SK-N-SH (cell line): ENCODE results near the gene POLN. TPM values are rescaled to one million over a fixed set of nuclear protein-coding genes. Genes with fewer than 3 reads are reported as not detected.

Experiments
- CTCF ChIA-PET: fragments of 300-600, 350-600 bp; formaldehyde crosslinking; extraction: SDS; loops from one replicate; lab custom pipeline; 2021; lab: Yijun Ruan, JAX
- POLR2A ChIA-PET: fragments of 350-600 bp; sonication (Branson Sonifier 250); formaldehyde crosslinking; extraction: SDS; loops from one replicate; lab custom pipeline; 2020; ENCODE audit warnings: antibody characterized with exemption, inconsistent platforms; lab: Yijun Ruan, JAX
- DNase-seq: peaks from one replicate; pipeline ENCODE4 v3.0.0; 2012
- H2AFZ ChIP-seq: fragments of 200-600 bp; sonication (generic); 2 replicates; pipeline ENCODE4 v1.8.1; 2016; ENCODE audit warnings: antibody characterized with exemption, mild to moderate bottlenecking, low read depth
- H3F3A ChIP-seq: fragments of 200-600 bp; sonication (generic); replicated peaks from 2 replicates; pipeline ENCODE3; 2016; ENCODE audit warnings: antibody characterized with exemption, mild to moderate bottlenecking; ENCODE audit not compliant: insufficient read depth
- H3K27ac ChIP-seq, 2 experiments: fragments of 200-500 bp in 1 of 2; fragments of 200-600 bp in 1 of 2; sonication (Bioruptor generic) in 1 of 2; sonication (generic), shearing (Covaris generic) in 1 of 2; 2 replicates each; pipeline versions ENCODE4 v1.5.1 to v1.6.1; 2014 to 2016; ENCODE audit warnings: low read depth in 2 of 2, inconsistent platforms in 1 of 2, low read length in 1 of 2, mild to moderate bottlenecking in 1 of 2, mixed read lengths in 1 of 2
- H3K27me3 ChIP-seq: fragments of 200-600 bp; sonication (generic), shearing (Covaris generic); 2 replicates; pipeline ENCODE4 v1.6.1; 2016; ENCODE audit warnings: mixed run types; ENCODE audit not compliant: insufficient read depth
- H3K36me3 ChIP-seq, 2 experiments: fragments of 200-500 bp in 1 of 2; fragments of 200-600 bp in 1 of 2; sonication (Bioruptor generic) in 1 of 2; sonication (generic) in 1 of 2; replicated peaks in 1 of 2; 2 replicates each; pipeline versions ENCODE3 to v1.5.1; 2014 to 2016; ENCODE audit warnings: low read length in 1 of 2, mild to moderate bottlenecking in 1 of 2; ENCODE audit not compliant: insufficient read depth in 2 of 2, control insufficient read depth in 1 of 2
- H3K4me1 ChIP-seq, 2 experiments: fragments of 200-500 bp in 1 of 2; fragments of 200-600 bp in 1 of 2; sonication (Bioruptor generic) in 1 of 2; sonication (generic), shearing (Covaris generic) in 1 of 2; 2 replicates each; pipeline versions ENCODE4 v1.5.1 to v1.6.1; 2014 to 2016; ENCODE audit warnings: low read depth in 1 of 2, low read length in 1 of 2, mixed run types in 1 of 2; ENCODE audit not compliant: insufficient read depth in 2 of 2, control insufficient read depth in 1 of 2
- H3K4me2 ChIP-seq: fragments of 200-600 bp; sonication (generic), shearing (Covaris generic); 2 replicates; pipeline ENCODE4 v1.6.1; 2017; ENCODE audit warnings: mixed run types
- H3K4me3 ChIP-seq, 2 experiments: fragments of 200-500 bp in 1 of 2; fragments of 200-600 bp in 1 of 2; sonication (Bioruptor generic) in 1 of 2; sonication (generic), shearing (Covaris generic) in 1 of 2; 2 replicates each; pipeline versions ENCODE4 v1.5.1 to v1.8.1; 2014 to 2016; ENCODE audit warnings: low read depth in 2 of 2, inconsistent platforms in 1 of 2, low read length in 1 of 2, mild to moderate bottlenecking in 1 of 2, mixed read lengths in 1 of 2, moderate library complexity in 1 of 2
- H3K79me2 ChIP-seq: fragments of 200-600 bp; sonication (generic); 2 replicates; pipeline ENCODE4 v1.8.1; 2017; ENCODE audit warnings: mild to moderate bottlenecking; ENCODE audit not compliant: insufficient read depth
- H3K9ac ChIP-seq: fragments of 200-600 bp; sonication (generic); 2 replicates; pipeline ENCODE4 v1.6.1; 2017; ENCODE audit warnings: mixed run types
- H3K9me2 ChIP-seq: fragments of 200-600 bp; sonication (generic); 2 replicates; pipeline ENCODE4 v1.6.1; 2017; ENCODE audit warnings: mixed run types
- H3K9me3 ChIP-seq: fragments of 200-600 bp; sonication (generic); 2 replicates; pipeline ENCODE4 v1.6.1; 2017; ENCODE audit warnings: mixed run types, mild to moderate bottlenecking, moderate library complexity
- H4K20me1 ChIP-seq: fragments of 200-600 bp; sonication (generic); 2 replicates; pipeline ENCODE4 v1.6.1; 2017; ENCODE audit warnings: mild to moderate bottlenecking, mixed run types; ENCODE audit not compliant: insufficient read depth
- ELF1 ChIP-seq: IDR thresholded peaks from 2 replicates; pipeline ENCODE4 v1.4.0; 2012
- EP300 ChIP-seq, 2 experiments: IDR thresholded peaks; 2 replicates each; pipeline versions ENCODE4 v1.4.0 to v1.6.1; 2012; ENCODE audit warnings: borderline replicate concordance in 1 of 2, low read depth in 1 of 2, low read length in 1 of 2
- EZH2phosphoT487 ChIP-seq: fragments of 200-600 bp; sonication (generic); IDR thresholded peaks from 2 replicates; pipeline ENCODE4 v1.6.1; 2017; ENCODE audit warnings: low read depth, mixed run types, mild to moderate bottlenecking, antibody characterized with exemption, moderate library complexity, borderline replicate concordance
- FOSL2 ChIP-seq: IDR thresholded peaks from 2 replicates; pipeline ENCODE4 v1.4.0; 2012; ENCODE audit warnings: low read depth, mild to moderate bottlenecking, moderate library complexity, borderline replicate concordance
- FOXJ3 ChIP-seq: sonication (generic); formaldehyde crosslinking; IDR thresholded peaks from 2 replicates; pipeline ENCODE4 v1.5.1; 2020; ENCODE audit warnings: mild to moderate bottlenecking, missing genetic modification reagents
- FOXM1 ChIP-seq: IDR thresholded peaks from 2 replicates; pipeline ENCODE4 v1.4.0; 2012; ENCODE audit warnings: low read depth, mild to moderate bottlenecking
- GABPA ChIP-seq: IDR thresholded peaks from 2 replicates; pipeline ENCODE4 v1.4.0; 2012; ENCODE audit warnings: low read depth, mild to moderate bottlenecking
- GATA2 ChIP-seq: sonication (generic); formaldehyde crosslinking; IDR thresholded peaks from 2 replicates; pipeline ENCODE4 v1.5.0; 2020; ENCODE audit warnings: mild to moderate bottlenecking, missing genetic modification reagents
- JUND ChIP-seq: IDR thresholded peaks from 2 replicates; pipeline ENCODE4 v1.4.0; 2012
- MXI1 ChIP-seq: IDR thresholded peaks from 2 replicates; pipeline ENCODE4 v1.6.1; 2012; ENCODE audit warnings: mild to moderate bottlenecking, low read depth, low read length, improper control_type of control experiment
- NFIC ChIP-seq: IDR thresholded peaks from 2 replicates; pipeline ENCODE4 v1.4.0; 2012; ENCODE audit warnings: borderline replicate concordance
- PBX3 ChIP-seq: IDR thresholded peaks from 2 replicates; pipeline ENCODE4; 2012
- RCOR1 ChIP-seq: fragments of 150-350 bp; IDR thresholded peaks from 2 replicates; pipeline ENCODE4 v1.6.1; 2017; ENCODE audit warnings: antibody characterized with exemption, low read length
- REST ChIP-seq: IDR thresholded peaks from 2 replicates; pipeline ENCODE4 v1.6.1; 2012; ENCODE audit warnings: mild to moderate bottlenecking, low read depth, low read length, moderate library complexity
- RFX5 ChIP-seq: IDR thresholded peaks from 2 replicates; pipeline ENCODE4 v1.6.1; 2012; ENCODE audit warnings: mild to moderate bottlenecking, improper control_type of control experiment, low read length
- RXRA ChIP-seq: IDR thresholded peaks from 2 replicates; pipeline ENCODE4 v1.4.0; 2012; ENCODE audit warnings: low read depth, mild to moderate bottlenecking, borderline replicate concordance
- SIN3A ChIP-seq: IDR thresholded peaks from 2 replicates; pipeline ENCODE4 v1.6.1; 2012; ENCODE audit warnings: low read depth, mild to moderate bottlenecking, low read length, moderate library complexity, borderline replicate concordance
- SMC3 ChIP-seq: IDR thresholded peaks from 2 replicates; pipeline ENCODE4 v1.6.1; 2012; ENCODE audit warnings: low read depth, low read length, improper control_type of control experiment
- TAF1 ChIP-seq: IDR thresholded peaks from 2 replicates; pipeline ENCODE4 v1.6.1; 2012; ENCODE audit warnings: low read depth, mild to moderate bottlenecking, low read length, moderate library complexity, borderline replicate concordance
- TEAD4 ChIP-seq: IDR thresholded peaks from 2 replicates; pipeline ENCODE4 v1.4.0; 2012; ENCODE audit warnings: mild to moderate bottlenecking, borderline replicate concordance; ENCODE audit not compliant: insufficient read depth
- ZBTB33 ChIP-seq: IDR thresholded peaks from 2 replicates; pipeline ENCODE4 v1.4.0; 2012; ENCODE audit warnings: low read depth, borderline replicate concordance
- WGBS: methylation state at CpG from one replicate; pipeline ENCODE4 v1.1.6; 2017; ENCODE audit warnings: low lambda C conversion rate; 5-methylcytosine and 5-hydroxymethylcytosine counted together
- polyA plus RNA-seq, 3 experiments: library from polyadenylated mRNA; depleted of rRNA; stranded (reverse); fragments of >200 nt; gene quantifications; 2 replicates each; pipeline ENCODE4 v1.2.3, GENCODE V29; 2012

The POLN gene
- polyA plus RNA-seq, 1 of the 3 experiments (the other 2 are of a cell fraction) = 0.67 TPM

- Histone ChIP-seq H3F3A (no peaks in the 10 kb centered on the region), H3K4me3 (no peak overlapping the region), H3K4me1 (peaks cover 5 to 54% of the 10 kb centered on the region in 2 experiments; a peak in 2 of 4 replicates), H3K4me2 (no peak overlapping the region), H3K79me2 (peaks cover 47% of the 10 kb centered on the region), H2AFZ (no peak overlapping the region), H3K27me3 (no peaks in the 10 kb centered on the region), H3K9me2 (no peaks in the 10 kb centered on the region), H3K9me3 (no peaks in the 10 kb centered on the region), H4K20me1 (peaks cover 78% of the 10 kb centered on the region), H3K27ac (no peak overlapping the region; a peak in 1 of 4 replicates), H3K9ac (no peak overlapping the region), H3K36me3 (peaks cover 0 to 53% of the 10 kb centered on the region in 2 experiments)
- ChIA-PET POLR2A (interaction anchor here (1.0 kb wide), 1 partner anchor 13 kb away, joined by 3 read pairs; no protein-coding TSS in a partner anchor), CTCF (interaction anchor here (0.9 to 1.4 kb wide), 4 partner anchors 37 to 205 kb away, joined by 3 to 4 read pairs (median 3); no protein-coding TSS in a partner anchor)
- TF ChIP-seq ELF1 (no peak), EP300 (IDR thresholded peaks at IDR 0.05; ENCODE audit: borderline replicate concordance in 1 of 2, low read depth in 1 of 2, low read length in 1 of 2) (no peak), RFX5 (no peak), PBX3 (no peak), TAF1 (no peak), NFIC (no peak), RXRA (no peak), SMC3 (no peak), SIN3A (no peak), GABPA (no peak), MXI1 (no peak), TEAD4 (no peak)
- 80% methylated on average over 2 of the region's 14 CpGs for WGBS
- peak; percentile 16 for DNase-seq
Observed at GRCh38 chr4:2257361-2258081, 15.6 kb upstream of the POLN start.

- H3K4me2 ChIP-seq = no peak overlapping the region
- ChIA-PET CTCF (interaction anchor here (0.9 to 1.0 kb wide), 2 partner anchors 36 to 168 kb away, joined by 3 read pairs; no protein-coding TSS in a partner anchor), POLR2A (interaction anchor here (1.0 kb wide), 1 partner anchor 13 kb away, joined by 3 read pairs; no protein-coding TSS in a partner anchor)
- H3K36me3 ChIP-seq = peaks cover 0 to 53% of the 10 kb centered on the region in 2 experiments
- H3F3A ChIP-seq = no peaks in the 10 kb centered on the region
- TF ChIP-seq JUND = no peak
- TF ChIP-seq TAF1 = no peak
- TF ChIP-seq GABPA = no peak
- no peak for TF ChIP-seq GATA2 (CRISPR knock-in tag)
- no peak for TF ChIP-seq RCOR1
- no peak for TF ChIP-seq EZH2phosphoT487
- no peak for TF ChIP-seq FOXJ3 (CRISPR knock-in tag)
- TF ChIP-seq ZBTB33 = no peak
- no peak for TF ChIP-seq REST
- TF ChIP-seq SMC3 = no peak
- no peak for TF ChIP-seq FOXM1
- TF ChIP-seq NFIC = no peak
- TF ChIP-seq ELF1 = no peak
- TF ChIP-seq FOSL2 = no peak
- TF ChIP-seq, all 33 proteins: peak for 0
- no peak overlapping the region for H3K4me3 ChIP-seq
- no peaks in the 10 kb centered on the region for H3K27me3 ChIP-seq
- no peak overlapping the region for H3K9ac ChIP-seq
- H3K9me2 ChIP-seq = no peaks in the 10 kb centered on the region
- H3K9me3 ChIP-seq = no peaks in the 10 kb centered on the region
- no peak overlapping the region; a peak in 1 of 4 replicates for H3K27ac ChIP-seq
- peak; percentile 16 for DNase-seq
- no peak overlapping the region for H2AFZ ChIP-seq
- H3K4me1 ChIP-seq = peaks cover 5 to 54% of the 10 kb centered on the region in 2 experiments; a peak in 2 of 4 replicates
- peaks cover 78% of the 10 kb centered on the region for H4K20me1 ChIP-seq
- WGBS = 92% methylated on average over 9 of the region's 12 CpGs
- H3K79me2 ChIP-seq = peaks cover 47% of the 10 kb centered on the region
Observed at GRCh38 chr4:2256781-2257191, 14.9 kb upstream of the POLN start.
